AG09319 (cell line): Measurements from ENCODE around the gene NUAK2.

Experiments used
- DNase-seq: peaks from one replicate; pipeline ENCODE4 v3.0.0-alpha.2; 2010; ENCODE audit warnings: low read depth; ENCODE audit errors: extremely low read depth
- CTCF ChIP-seq: IDR thresholded peaks from 2 replicates; pipeline ENCODE4 v1.5.1; 2011; ENCODE audit warnings: low read depth, mild to moderate bottlenecking, inconsistent platforms, low read length, moderate library complexity

NUAK2 gene

GRCh38 chr1:205310976-205311704, 10.4 kb downstream of the NUAK2 start:
- TF ChIP-seq CTCF: no peak
- no peak for DNase-seq

GRCh38 chr1:205309741-205310140, 11.8 kb downstream of the NUAK2 start:
- TF ChIP-seq CTCF: no peak
- DNase-seq: no peak

GRCh38 chr1:205306929-205307566, 14.5 kb downstream of the NUAK2 start:
- TF ChIP-seq CTCF: no peak
- DNase-seq: no peak

- TF ChIP-seq CTCF: no peak
- no peak for DNase-seq
Measured at GRCh38 chr1:205304695-205305070, 16.9 kb downstream of the NUAK2 start.

- TF ChIP-seq CTCF: no peak
- DNase-seq: no peak
Measured at GRCh38 chr1:205304046-205304694, 17.4 kb downstream of the NUAK2 start.

- DNase-seq: no peak
- TF ChIP-seq CTCF: no peak
Measured at GRCh38 chr1:205303247-205303888, 18.2 kb downstream of the NUAK2 start.
